HUES48 (cell line): ENCODE measurements around the gene PTPN14.
A peak's percentile ranks its signal among the peaks of the same experiment; 100 is the strongest.
"Not testable (repeated sequence)": the region's sequence is repeated elsewhere in the genome, so short reads cannot be mapped to it uniquely, and the experiment has no call there.

Source experiments
- H3K27ac ChIP-seq: one replicate; pipeline ENCODE4 v1.7.0; 2013; ENCODE audit warnings: low read depth, low read length, inconsistent platforms
- H3K27me3 ChIP-seq: 2 replicates; pipeline ENCODE4 v1.6.1; 2013; ENCODE audit warnings: mild to moderate bottlenecking, low read length; ENCODE audit not compliant: control insufficient read depth, insufficient read depth
- H3K36me3 ChIP-seq: 2 replicates; pipeline ENCODE4 v1.6.1; 2013; ENCODE audit warnings: low read length; ENCODE audit not compliant: control insufficient read depth, insufficient read depth
- H3K4me1 ChIP-seq: 2 replicates; pipeline ENCODE4 v1.6.1; 2013; ENCODE audit warnings: mild to moderate bottlenecking, low read length; ENCODE audit not compliant: control insufficient read depth, insufficient read depth
- H3K4me3 ChIP-seq: 2 replicates; pipeline ENCODE4 v1.5.1; 2013; ENCODE audit warnings: mild to moderate bottlenecking, low read depth, low read length
- H3K9ac ChIP-seq: 2 replicates; pipeline ENCODE4 v1.6.1; 2013; ENCODE audit warnings: mild to moderate bottlenecking, low read depth, low read length, moderate library complexity
- H3K9me3 ChIP-seq: 2 replicates; pipeline ENCODE4 v1.6.1; 2013; ENCODE audit warnings: low read length; ENCODE audit not compliant: control insufficient read depth, insufficient read depth

Gene PTPN14

DNA sequence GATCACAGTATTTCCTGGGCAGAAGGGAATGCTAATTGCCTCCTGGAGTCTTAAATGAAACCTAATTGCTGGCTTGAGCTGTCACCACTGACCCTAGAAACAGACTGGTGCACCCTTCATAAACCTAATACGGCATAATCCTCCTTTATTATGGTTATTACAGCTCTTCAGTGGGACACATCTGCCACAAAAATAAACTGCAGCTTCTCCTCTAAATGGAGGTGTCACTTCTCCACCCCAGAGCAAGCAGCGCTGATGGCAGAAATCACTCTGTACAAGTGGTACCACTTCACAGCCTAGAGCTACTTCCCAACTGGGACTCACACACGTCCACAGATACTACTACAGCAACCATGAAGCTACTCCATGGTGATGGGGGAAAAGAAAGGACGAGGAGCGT lies 11.1 kb downstream of the PTPN14 start:
- Histone ChIP-seq H3K4me3 (no peak overlapping the region), H3K27me3 (no peaks in the 10 kb centered on the region), H3K36me3 (no peaks in the 10 kb centered on the region), H3K27ac (no peak overlapping the region), H3K9me3 (no peaks in the 10 kb centered on the region), H3K4me1 (peaks cover 18% of the 10 kb centered on the region), H3K9ac (no peak overlapping the region)

DNA sequence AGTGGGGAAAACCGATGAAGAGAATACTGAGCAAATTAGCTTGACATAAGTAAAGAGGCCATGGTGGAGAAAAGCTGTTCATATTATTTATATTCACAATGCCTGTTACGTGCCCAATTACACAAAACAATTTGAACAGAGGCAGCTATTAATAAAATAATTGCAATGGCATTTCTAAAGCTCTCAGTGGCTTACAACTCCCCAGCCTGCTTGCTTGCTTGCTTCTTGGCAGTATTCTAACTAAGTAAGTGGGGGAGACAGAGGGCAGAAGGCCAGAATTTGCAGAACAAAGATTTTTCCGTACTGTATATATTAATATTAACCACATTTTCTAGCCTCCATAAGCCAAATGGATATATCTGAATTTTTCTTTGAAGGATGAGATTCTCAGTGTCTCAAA lies 12.9 kb downstream of the PTPN14 start:
- no peaks in the 10 kb centered on the region for H3K9me3 ChIP-seq
- no peaks in the 10 kb centered on the region for H3K36me3 ChIP-seq
- no peak overlapping the region for H3K9ac ChIP-seq
- H3K27ac ChIP-seq = no peak overlapping the region
- H3K4me1 ChIP-seq = peaks cover 18% of the 10 kb centered on the region
- no peak overlapping the region for H3K4me3 ChIP-seq
- no peaks in the 10 kb centered on the region for H3K27me3 ChIP-seq

DNA sequence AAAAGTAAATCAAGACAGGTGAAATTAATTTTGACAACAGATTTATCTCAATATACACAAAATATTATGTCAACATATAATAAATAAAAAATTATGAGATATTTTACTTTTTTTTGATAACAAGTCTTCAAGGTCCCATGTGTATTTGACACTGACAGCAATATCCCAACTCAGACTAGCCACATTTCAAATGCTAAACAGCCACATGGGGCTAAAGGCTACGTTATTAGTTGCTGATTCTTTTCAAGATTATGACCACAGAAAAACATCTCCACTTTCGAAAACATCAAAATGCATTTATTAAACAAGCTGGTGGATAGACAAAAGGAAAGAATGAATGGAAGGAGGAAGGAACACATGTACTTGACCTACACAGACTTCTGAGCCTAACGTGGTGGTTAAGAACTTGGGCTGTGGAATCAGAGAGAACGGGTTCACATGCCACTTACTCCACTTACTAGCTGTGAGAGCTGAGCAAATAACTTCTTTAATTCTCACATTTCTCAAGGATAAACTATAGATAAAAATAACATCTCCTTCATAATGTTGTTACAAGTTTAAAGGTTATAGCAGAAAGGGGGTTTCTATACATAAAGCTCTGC lies 13.4 kb downstream of the PTPN14 start:
- H3K27ac ChIP-seq = no peak overlapping the region
- H3K9me3 ChIP-seq = no peaks in the 10 kb centered on the region
- H3K36me3 ChIP-seq = no peaks in the 10 kb centered on the region; the same call in 1 of the 2 replicates
- H3K9ac ChIP-seq = no peak overlapping the region
- H3K27me3 ChIP-seq = no peaks in the 10 kb centered on the region
- H3K4me3 ChIP-seq = no peak overlapping the region
- H3K4me1 ChIP-seq = peaks cover 18% of the 10 kb centered on the region

DNA sequence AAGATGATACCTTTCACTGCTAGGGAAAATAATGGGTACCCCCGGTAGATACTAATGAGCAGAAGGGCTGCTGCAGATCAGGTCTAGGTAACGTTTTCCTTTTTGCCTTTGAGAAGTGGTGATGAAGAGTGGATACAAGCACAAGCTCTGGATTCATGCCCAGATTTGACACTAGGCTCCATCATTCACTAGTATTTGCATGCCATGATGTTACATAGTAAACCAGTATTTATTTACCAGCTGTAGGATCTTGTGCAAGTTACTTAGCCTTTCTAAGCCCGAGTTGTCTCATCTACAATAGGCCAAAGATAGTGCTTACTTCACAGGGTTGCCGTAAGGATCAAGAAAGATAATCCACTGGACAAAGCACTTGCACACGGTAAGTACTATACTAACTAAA lies 14.2 kb downstream of the PTPN14 start:
- Histone ChIP-seq H3K27ac (no peak overlapping the region), H3K36me3 (no peaks in the 10 kb centered on the region; the same call in 1 of the 2 replicates), H3K9ac (no peak overlapping the region), H3K4me3 (no peak overlapping the region), H3K9me3 (no peaks in the 10 kb centered on the region), H3K4me1 (peaks cover 18% of the 10 kb centered on the region), H3K27me3 (no peaks in the 10 kb centered on the region)

DNA sequence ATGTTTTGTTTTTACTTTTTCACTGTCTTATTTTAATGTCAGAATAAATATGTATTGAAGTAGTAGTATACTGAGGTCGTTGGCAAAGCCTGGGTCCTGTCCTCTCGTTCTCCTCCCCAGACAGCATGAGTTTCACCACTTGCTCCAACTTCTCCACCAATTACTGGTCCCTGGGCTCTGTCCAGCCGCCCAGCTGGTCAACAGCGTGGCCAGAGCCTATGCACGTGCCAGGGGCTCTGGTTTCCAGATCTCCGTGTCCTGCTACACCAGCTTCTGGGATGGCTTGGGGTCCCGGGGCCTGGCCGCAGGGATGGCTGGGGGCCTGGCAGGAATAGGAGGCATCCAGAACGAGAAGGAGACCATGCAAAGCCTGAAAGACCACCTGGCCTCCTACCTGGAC lies 19.3 kb downstream of the PTPN14 start:
- Histone ChIP-seq H3K4me3 (no peak overlapping the region), H3K4me1 (0 out of 2 replicates have a peak, but pooled peaks cover 3% of the 10 kb centered on the region), H3K9ac (no peak overlapping the region), H3K36me3 (no peaks in the 10 kb centered on the region; the same call in 1 of the 2 replicates), H3K27me3 (no peaks in the 10 kb centered on the region), H3K27ac (no peak overlapping the region), H3K9me3 (no peaks in the 10 kb centered on the region)

DNA sequence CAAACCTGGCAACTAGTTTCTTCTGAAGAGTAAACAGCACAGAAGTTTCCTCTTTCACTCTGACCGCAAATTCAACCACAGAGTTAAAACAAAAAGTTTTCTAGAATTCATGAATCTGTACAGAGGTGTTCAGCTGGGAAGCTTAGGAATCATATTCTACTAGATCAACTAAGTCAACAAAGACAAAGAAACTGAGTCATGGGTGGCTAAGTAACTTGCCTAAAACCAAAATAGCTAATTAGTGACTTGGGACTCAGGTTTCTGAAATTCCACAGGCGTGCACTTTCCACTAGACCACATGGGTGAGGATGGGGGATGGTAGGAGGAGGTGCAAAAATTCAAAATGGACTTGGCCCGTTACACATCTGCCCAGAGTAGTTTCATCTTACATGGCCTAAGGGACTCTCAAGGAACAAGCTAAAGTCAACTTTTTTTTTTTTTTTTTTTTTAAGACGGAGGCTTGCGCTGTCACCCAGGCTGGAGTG lies 25.8 kb downstream of the PTPN14 start:
- Histone ChIP-seq H3K36me3 (no peaks in the 10 kb centered on the region), H3K9me3 (no peaks in the 10 kb centered on the region), H3K9ac (no peak overlapping the region), H3K4me3 (no peak overlapping the region), H3K27me3 (no peaks in the 10 kb centered on the region), H3K4me1 (peaks cover 25% of the 10 kb centered on the region), H3K27ac (no peak overlapping the region)

DNA sequence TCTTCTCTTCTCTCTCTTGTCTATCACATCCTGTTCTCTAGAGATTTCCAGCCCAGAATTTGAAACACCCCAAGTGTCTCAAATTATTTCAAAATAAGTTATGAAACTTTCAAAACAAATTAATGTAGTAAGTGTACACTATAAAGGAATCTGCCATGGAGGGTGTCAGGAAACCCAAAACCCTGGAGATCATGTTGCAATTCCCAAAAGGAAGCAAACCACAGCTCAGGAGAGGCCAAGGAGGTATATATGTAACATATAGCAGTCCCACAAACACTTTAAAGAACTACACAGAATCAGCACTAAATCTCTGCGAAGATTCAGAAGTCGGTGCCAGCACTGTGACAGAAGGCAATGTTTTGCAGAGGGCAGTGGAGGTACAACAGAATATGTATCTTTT lies 26.6 kb downstream of the PTPN14 start:
- no peak overlapping the region for H3K27ac ChIP-seq
- no peaks in the 10 kb centered on the region for H3K36me3 ChIP-seq
- H3K27me3 ChIP-seq = no peaks in the 10 kb centered on the region
- no peaks in the 10 kb centered on the region for H3K9me3 ChIP-seq
- no peak overlapping the region for H3K9ac ChIP-seq
- peaks cover 29% of the 10 kb centered on the region for H3K4me1 ChIP-seq
- H3K4me3 ChIP-seq = no peak overlapping the region

DNA sequence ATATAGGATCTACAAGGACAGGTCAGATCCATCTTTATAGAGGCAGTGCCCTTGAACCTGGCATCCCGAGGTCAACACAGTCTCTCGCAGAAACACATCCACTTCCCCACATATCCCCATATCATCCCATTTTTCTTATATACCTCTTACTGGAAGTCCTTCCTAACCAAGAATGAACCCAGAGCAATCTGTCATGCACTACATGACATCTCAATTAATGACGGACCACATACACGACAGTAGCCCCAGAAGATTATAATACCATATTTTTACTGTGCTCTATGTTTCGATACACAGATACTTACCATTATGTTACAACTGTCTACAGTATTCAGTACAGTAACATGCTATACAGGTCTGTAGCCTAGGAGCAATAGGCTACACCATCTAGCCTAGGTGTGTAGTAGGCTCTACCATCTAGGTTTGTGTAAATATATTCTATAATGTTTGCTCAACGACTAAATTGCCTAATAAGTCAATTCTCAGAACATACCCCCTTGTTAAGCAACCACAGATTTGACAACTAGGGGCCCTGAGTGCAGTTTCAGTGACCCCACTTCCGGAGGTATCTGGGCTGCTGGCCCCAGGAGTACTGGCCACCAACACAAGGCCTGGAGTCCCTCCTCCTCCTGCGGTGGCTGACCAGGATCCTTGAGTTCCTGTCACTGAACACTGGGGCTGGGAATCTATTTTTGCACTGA lies 28.1 kb downstream of the PTPN14 start:
- H3K36me3 ChIP-seq = no peaks in the 10 kb centered on the region
- H3K4me1 ChIP-seq = peaks cover 29% of the 10 kb centered on the region
- H3K4me3 ChIP-seq = no peak overlapping the region
- no peaks in the 10 kb centered on the region for H3K9me3 ChIP-seq
- no peak overlapping the region for H3K27ac ChIP-seq
- H3K9ac ChIP-seq = no peak overlapping the region
- no peaks in the 10 kb centered on the region for H3K27me3 ChIP-seq

DNA sequence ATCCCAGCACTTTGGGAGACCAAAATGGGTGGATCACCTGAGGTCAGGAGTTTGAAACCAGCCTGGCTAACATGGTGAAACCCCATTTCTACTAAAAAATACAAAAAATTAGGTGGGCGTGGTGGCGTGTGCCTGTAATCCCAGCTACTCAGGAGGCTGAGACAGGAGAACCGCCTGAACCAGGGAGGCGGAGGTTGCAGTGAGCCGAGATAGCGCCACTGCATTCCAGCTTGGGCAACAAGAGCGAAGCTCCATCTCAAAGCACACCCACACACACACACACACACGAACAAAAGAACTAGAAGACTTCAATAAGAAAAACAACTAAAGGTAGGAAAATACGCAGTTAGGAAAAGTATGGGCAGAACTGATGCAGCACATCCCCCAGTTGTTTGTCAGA lies 29.9 kb downstream of the PTPN14 start:
- peaks cover 29% of the 10 kb centered on the region for H3K4me1 ChIP-seq
- H3K27ac ChIP-seq, H3K36me3 ChIP-seq, H3K9ac ChIP-seq, H3K9me3 ChIP-seq, H3K4me3 ChIP-seq, H3K27me3 ChIP-seq: not testable (repeated sequence)

DNA sequence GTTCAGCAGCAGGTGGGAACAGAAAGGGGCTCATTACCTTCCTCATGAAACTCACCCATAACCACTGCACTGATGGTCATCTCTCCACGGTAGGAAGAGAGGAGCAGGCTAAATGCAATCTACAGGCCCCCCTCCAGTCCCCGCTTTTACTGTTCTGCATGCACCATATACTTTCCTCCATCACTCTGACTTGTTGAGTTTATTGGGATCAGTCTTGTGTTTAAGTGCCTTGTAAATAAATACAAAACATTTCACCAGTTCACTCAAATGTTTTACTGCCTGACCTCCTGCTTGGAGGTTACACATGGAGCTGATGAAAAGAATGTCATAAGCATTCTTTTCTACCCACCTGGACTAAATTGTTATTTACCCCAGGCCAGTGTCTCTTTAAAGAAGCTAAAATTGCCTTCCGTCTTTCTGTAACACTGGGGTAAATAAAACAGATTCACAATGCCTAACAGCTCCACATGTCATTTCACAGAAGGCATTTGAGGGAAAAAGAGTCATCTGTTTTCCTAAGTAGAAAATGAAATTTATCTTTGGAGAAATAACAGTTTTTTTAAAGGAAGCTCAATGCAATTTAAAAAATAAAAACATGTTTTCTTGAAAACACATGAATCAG lies 30.7 kb downstream of the PTPN14 start:
- Histone ChIP-seq H3K9me3 (no peaks in the 10 kb centered on the region), H3K9ac (no peak overlapping the region), H3K27me3 (no peaks in the 10 kb centered on the region), H3K36me3 (no peaks in the 10 kb centered on the region), H3K4me3 (no peak overlapping the region), H3K27ac (peak overlapping the region; percentile 31), H3K4me1 (peaks cover 33% of the 10 kb centered on the region)

DNA sequence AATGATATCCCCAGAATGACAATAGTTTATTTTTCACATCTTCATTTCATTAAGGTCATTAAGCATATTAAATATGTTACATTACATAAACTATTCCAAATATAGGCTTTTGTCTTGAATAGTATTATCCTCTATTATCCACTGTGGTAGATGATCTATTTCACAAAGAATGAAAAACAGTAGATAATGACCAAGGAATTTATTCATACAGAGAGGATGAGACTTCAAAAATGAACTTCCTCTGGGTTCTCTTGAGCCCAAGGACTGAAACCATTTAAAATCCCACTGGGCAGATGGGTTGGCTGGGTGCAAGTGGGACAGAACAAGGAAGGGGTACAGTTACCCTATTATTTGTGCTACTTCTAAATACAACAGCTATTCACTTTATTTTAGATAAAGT lies 33.0 kb downstream of the PTPN14 start:
- peaks cover 50% of the 10 kb centered on the region for H3K4me1 ChIP-seq
- H3K9ac ChIP-seq = no peak overlapping the region

More for the DNA sequence above, 33.0 kb downstream of the PTPN14 start:
- H3K27me3 ChIP-seq = peaks cover 2% of the 10 kb centered on the region; the same call in 1 of the 2 replicates
- H3K36me3 ChIP-seq = no peaks in the 10 kb centered on the region
- no peak overlapping the region for H3K27ac ChIP-seq
- no peak overlapping the region for H3K4me3 ChIP-seq
- H3K9me3 ChIP-seq = no peaks in the 10 kb centered on the region
